A549 (cell line): Measurements from ENCODE around the gene IFT88. TPM values are rescaled to one million over a fixed set of nuclear protein-coding genes. Genes with fewer than 3 reads are reported as not detected.

ENCODE experiments used
- ATAC-seq, 2 experiments: fragments of 200-7000 bp in 1 of 2; fragments of >200 bp in 1 of 2; cut with Nextera tagmentation in 1 of 2; cut with Tn5 transposase in 1 of 2; 3 replicates each; pipeline versions ENCODE4 v1.8.0 to v1.9.1; 2018 to 2020; ENCODE audit warnings: mild to moderate bottlenecking in 1 of 2, moderate library complexity in 1 of 2
- CTCF ChIA-PET: fragments of 300-600 bp; sonication (Branson Sonifier 250); formaldehyde crosslinking; extraction: SDS; loops from one replicate; lab custom pipeline; 2021; ENCODE audit warnings: antibody characterized with exemption, inconsistent platforms; lab: Yijun Ruan, JAX
- POLR2A ChIA-PET: fragments of 350-600 bp; formaldehyde crosslinking; extraction: SDS; loops from one replicate; lab custom pipeline; 2021; ENCODE audit warnings: antibody characterized with exemption, inconsistent platforms; lab: Yijun Ruan, JAX
- DNase-seq, 2 experiments: peaks; one replicate each; pipeline versions ENCODE4 v3.0.0 to v3.0.0-alpha.2; 2011 to 2016; ENCODE audit warnings: low read depth in 1 of 2, low spot score in 1 of 2
- FAIRE-seq: peaks from 2 replicates; lab custom pipeline; 2011; peaks lifted over from hg19 to GRCh38; lab: Jason Lieb, UNC
- H3K27ac ChIP-seq, 2 experiments: fragments of >200 bp; sonication (Bioruptor Twin); formaldehyde crosslinking; 3 replicates each; pipeline ENCODE4 v1.5.1; 2016 to 2017
- H3K4me1 ChIP-seq: fragments of >200 bp; sonication (Bioruptor Twin); formaldehyde crosslinking; 3 replicates; pipeline ENCODE4 v1.6.1; 2016
- H3K4me2 ChIP-seq: fragments of >200 bp; sonication (Bioruptor Twin); formaldehyde crosslinking; 3 replicates; pipeline ENCODE4 v1.6.1; 2016
- H3K4me3 ChIP-seq: fragments of >200 bp; sonication (Bioruptor Twin); formaldehyde crosslinking; 3 replicates; pipeline ENCODE4 v1.5.1; 2016
- H3K9me3 ChIP-seq: fragments of >200 bp; sonication (Bioruptor Twin); formaldehyde crosslinking; 3 replicates; pipeline ENCODE4 v1.6.1; 2016
- CHD2 ChIP-seq: fragments of 150-350 bp; IDR thresholded peaks from 2 replicates; pipeline ENCODE4 v1.6.1; 2014; ENCODE audit warnings: low read length; ENCODE audit not compliant: partially characterized antibody
- EHF ChIP-seq: fragments of 250-450 bp; sonication (Bioruptor Pico); IDR thresholded peaks from 2 replicates; pipeline ENCODE4 v1.5.0; 2020; ENCODE audit warnings: mild to moderate bottlenecking
- EHMT2 ChIP-seq: fragments of 200-600 bp; sonication (generic); IDR thresholded peaks from 2 replicates; pipeline ENCODE4 v1.6.1; 2016; ENCODE audit warnings: antibody characterized with exemption, low read depth, mild to moderate bottlenecking, moderate library complexity
- FOXS1 ChIP-seq: fragments of 250-450 bp; sonication (Bioruptor Pico); IDR thresholded peaks from 2 replicates; pipeline ENCODE4 v1.5.0; 2020; ENCODE audit warnings: mild to moderate bottlenecking, moderate library complexity
- JUNB ChIP-seq: fragments of >200 bp; sonication (Bioruptor Twin); formaldehyde crosslinking; IDR thresholded peaks from 2 replicates; pipeline ENCODE4 v1.6.1; 2016
- KDM1A ChIP-seq: fragments of 200-600 bp; sonication (generic); IDR thresholded peaks from 2 replicates; pipeline ENCODE4 v1.6.1; 2016; ENCODE audit warnings: low read depth, mild to moderate bottlenecking
- MAFK ChIP-seq: fragments of 450-650 bp; IDR thresholded peaks from 2 replicates; pipeline ENCODE4 v1.6.1; 2014; ENCODE audit not compliant: partially characterized antibody
- NFE2L2 ChIP-seq: fragments of 150-350 bp; conservative IDR thresholded peaks from 2 replicates; pipeline ENCODE4 v1.6.1; 2014; ENCODE audit warnings: low read length
- NR3C1 ChIP-seq: fragments of >200 bp; sonication (Bioruptor Twin); formaldehyde crosslinking; IDR thresholded peaks from 3 replicates; pipeline ENCODE4 v1.6.1; 2017
- RCOR1 ChIP-seq: fragments of 150-350 bp; IDR thresholded peaks from 2 replicates; pipeline ENCODE4 v1.6.1; 2014; ENCODE audit warnings: antibody characterized with exemption, low read length, low read depth
- RFX5 ChIP-seq: fragments of 450-650 bp; IDR thresholded peaks from 2 replicates; pipeline ENCODE4 v1.7.1; 2014; ENCODE audit warnings: antibody characterized with exemption, mild to moderate bottlenecking, moderate library complexity
- SMC3 ChIP-seq: fragments of >200 bp; sonication (Bioruptor Twin); formaldehyde crosslinking; IDR thresholded peaks from 3 replicates; pipeline ENCODE4 v1.6.1; 2018; ENCODE audit warnings: inconsistent platforms
- SREBF2 ChIP-seq: fragments of 450-650 bp; IDR thresholded peaks from 2 replicates; pipeline ENCODE4 v1.6.1; 2014; ENCODE audit warnings: mild to moderate bottlenecking, moderate library complexity
- TFCP2L1 ChIP-seq: fragments of 250-450 bp; sonication (Bioruptor Pico); IDR thresholded peaks from 2 replicates; pipeline ENCODE4 v1.5.0; 2021; ENCODE audit warnings: mild to moderate bottlenecking
- ZFP36 ChIP-seq: fragments of 450-650 bp; IDR thresholded peaks from 2 replicates; pipeline ENCODE4 v1.6.1; 2014; ENCODE audit warnings: borderline replicate concordance; ENCODE audit not compliant: partially characterized antibody
- WGBS: methylation state at CpG from one replicate; pipeline ENCODE4 v1.1.6; 2017; ENCODE audit errors: missing lambda C conversion rate; 5-methylcytosine and 5-hydroxymethylcytosine counted together
- polyA plus RNA-seq, 4 experiments: library from polyadenylated mRNA; depleted of rRNA in 3 of 4; stranded (reverse); fragments of >200 nt; fragmentation: RNase III in 1 of 4; extraction: RNeasy Plus Mini Kit Qiagen cat#74134 plus additional on column Dnase treatment in 1 of 4; gene quantifications; 2 replicates in 3 of 4; 3 replicates in 1 of 4; pipeline ENCODE4 v1.2.3, GENCODE V29; 2011 to 2017
- TF ChIP-seq, protein P1 (sequence below): IDR thresholded peaks from 2 replicates; pipeline ENCODE4 v1.6.1; 2012; ENCODE audit warnings: low read depth, borderline replicate concordance
- TF ChIP-seq, protein P2 (sequence below): fragments of >200 bp; sonication (Bioruptor Twin); formaldehyde crosslinking; IDR thresholded peaks from 3 replicates; pipeline ENCODE4 v1.5.1; 2016
- TF ChIP-seq, protein P3 (sequence below): fragments of >200 bp; sonication (Bioruptor Twin); formaldehyde crosslinking; IDR thresholded peaks from 3 replicates; pipeline ENCODE4 v1.6.1; 2016
- TF ChIP-seq, protein P4 (sequence below): fragments of 200-600 bp; sonication (generic); IDR thresholded peaks from 2 replicates; pipeline ENCODE4 v1.6.1; 2016; ENCODE audit warnings: antibody characterized with exemption, mild to moderate bottlenecking, moderate library complexity
- TF ChIP-seq, protein P5 (sequence below): fragments of 150-350 bp; IDR thresholded peaks from 2 replicates; pipeline ENCODE4 v1.6.1; 2014; ENCODE audit warnings: low read depth, mild to moderate bottlenecking, low read length

Gene IFT88
- polyA plus RNA-seq, 2 of the 4 experiments (the other 2 are of a cell fraction): 13.2 to 19.1 TPM

DNA sequence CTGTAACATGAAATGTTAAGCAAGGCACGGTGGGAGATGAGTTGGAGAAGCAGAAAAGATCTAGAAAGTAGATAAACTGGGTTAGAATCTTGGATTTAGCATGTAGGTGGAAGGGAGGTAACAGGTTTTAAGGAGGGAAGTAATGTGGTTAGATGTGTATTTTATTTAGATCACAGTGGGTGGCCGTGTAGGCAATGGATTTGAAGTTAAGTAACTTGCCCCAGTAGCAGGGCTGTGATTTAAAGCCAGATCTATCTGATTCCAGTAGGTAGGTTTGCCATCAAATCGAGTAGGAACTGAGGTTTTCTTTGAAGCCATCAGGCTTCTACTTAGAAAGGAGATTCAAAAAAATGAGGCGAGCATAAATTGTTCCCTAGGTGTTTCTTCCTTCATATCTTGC, 86.0 kb downstream of the IFT88 start:
- Histone ChIP-seq H3K27ac (no peak overlapping the region), H3K4me1 (no peaks in the 10 kb centered on the region), H3K4me3 (no peak overlapping the region), H3K9me3 (no peaks in the 10 kb centered on the region), H3K4me2 (no peak overlapping the region)
- CTCF ChIA-PET: no interaction called here
- POLR2A ChIA-PET: no interaction called here
- no peak for TF ChIP-seq SMC3
- no peak for TF ChIP-seq ZFP36
- TF ChIP-seq, protein P1, sequence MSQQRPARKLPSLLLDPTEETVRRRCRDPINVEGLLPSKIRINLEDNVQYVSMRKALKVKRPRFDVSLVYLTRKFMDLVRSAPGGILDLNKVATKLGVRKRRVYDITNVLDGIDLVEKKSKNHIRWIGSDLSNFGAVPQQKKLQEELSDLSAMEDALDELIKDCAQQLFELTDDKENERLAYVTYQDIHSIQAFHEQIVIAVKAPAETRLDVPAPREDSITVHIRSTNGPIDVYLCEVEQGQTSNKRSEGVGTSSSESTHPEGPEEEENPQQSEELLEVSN: no peak
- no peak for TF ChIP-seq EHF (CRISPR knock-in tag)
- no peak for TF ChIP-seq TFCP2L1 (CRISPR knock-in tag)
- TF ChIP-seq, protein P2, sequence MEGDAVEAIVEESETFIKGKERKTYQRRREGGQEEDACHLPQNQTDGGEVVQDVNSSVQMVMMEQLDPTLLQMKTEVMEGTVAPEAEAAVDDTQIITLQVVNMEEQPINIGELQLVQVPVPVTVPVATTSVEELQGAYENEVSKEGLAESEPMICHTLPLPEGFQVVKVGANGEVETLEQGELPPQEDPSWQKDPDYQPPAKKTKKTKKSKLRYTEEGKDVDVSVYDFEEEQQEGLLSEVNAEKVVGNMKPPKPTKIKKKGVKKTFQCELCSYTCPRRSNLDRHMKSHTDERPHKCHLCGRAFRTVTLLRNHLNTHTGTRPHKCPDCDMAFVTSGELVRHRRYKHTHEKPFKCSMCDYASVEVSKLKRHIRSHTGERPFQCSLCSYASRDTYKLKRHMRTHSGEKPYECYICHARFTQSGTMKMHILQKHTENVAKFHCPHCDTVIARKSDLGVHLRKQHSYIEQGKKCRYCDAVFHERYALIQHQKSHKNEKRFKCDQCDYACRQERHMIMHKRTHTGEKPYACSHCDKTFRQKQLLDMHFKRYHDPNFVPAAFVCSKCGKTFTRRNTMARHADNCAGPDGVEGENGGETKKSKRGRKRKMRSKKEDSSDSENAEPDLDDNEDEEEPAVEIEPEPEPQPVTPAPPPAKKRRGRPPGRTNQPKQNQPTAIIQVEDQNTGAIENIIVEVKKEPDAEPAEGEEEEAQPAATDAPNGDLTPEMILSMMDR: no peak
- no peak for TF ChIP-seq FOXS1
- TF ChIP-seq RFX5: no peak
- TF ChIP-seq, protein P3, sequence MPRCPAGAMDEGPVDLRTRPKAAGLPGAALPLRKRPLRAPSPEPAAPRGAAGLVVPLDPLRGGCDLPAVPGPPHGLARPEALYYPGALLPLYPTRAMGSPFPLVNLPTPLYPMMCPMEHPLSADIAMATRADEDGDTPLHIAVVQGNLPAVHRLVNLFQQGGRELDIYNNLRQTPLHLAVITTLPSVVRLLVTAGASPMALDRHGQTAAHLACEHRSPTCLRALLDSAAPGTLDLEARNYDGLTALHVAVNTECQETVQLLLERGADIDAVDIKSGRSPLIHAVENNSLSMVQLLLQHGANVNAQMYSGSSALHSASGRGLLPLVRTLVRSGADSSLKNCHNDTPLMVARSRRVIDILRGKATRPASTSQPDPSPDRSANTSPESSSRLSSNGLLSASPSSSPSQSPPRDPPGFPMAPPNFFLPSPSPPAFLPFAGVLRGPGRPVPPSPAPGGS: no peak
- no peak for TF ChIP-seq MAFK
- TF ChIP-seq, protein P4, sequence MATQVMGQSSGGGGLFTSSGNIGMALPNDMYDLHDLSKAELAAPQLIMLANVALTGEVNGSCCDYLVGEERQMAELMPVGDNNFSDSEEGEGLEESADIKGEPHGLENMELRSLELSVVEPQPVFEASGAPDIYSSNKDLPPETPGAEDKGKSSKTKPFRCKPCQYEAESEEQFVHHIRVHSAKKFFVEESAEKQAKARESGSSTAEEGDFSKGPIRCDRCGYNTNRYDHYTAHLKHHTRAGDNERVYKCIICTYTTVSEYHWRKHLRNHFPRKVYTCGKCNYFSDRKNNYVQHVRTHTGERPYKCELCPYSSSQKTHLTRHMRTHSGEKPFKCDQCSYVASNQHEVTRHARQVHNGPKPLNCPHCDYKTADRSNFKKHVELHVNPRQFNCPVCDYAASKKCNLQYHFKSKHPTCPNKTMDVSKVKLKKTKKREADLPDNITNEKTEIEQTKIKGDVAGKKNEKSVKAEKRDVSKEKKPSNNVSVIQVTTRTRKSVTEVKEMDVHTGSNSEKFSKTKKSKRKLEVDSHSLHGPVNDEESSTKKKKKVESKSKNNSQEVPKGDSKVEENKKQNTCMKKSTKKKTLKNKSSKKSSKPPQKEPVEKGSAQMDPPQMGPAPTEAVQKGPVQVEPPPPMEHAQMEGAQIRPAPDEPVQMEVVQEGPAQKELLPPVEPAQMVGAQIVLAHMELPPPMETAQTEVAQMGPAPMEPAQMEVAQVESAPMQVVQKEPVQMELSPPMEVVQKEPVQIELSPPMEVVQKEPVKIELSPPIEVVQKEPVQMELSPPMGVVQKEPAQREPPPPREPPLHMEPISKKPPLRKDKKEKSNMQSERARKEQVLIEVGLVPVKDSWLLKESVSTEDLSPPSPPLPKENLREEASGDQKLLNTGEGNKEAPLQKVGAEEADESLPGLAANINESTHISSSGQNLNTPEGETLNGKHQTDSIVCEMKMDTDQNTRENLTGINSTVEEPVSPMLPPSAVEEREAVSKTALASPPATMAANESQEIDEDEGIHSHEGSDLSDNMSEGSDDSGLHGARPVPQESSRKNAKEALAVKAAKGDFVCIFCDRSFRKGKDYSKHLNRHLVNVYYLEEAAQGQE: no peak
- TF ChIP-seq EHMT2: no peak
- TF ChIP-seq RCOR1: no peak
- WGBS: 69% methylated on average over 4 of the region's 4 CpGs
- no peak for FAIRE-seq
- ATAC-seq: no peak
- no peak for DNase-seq

DNA sequence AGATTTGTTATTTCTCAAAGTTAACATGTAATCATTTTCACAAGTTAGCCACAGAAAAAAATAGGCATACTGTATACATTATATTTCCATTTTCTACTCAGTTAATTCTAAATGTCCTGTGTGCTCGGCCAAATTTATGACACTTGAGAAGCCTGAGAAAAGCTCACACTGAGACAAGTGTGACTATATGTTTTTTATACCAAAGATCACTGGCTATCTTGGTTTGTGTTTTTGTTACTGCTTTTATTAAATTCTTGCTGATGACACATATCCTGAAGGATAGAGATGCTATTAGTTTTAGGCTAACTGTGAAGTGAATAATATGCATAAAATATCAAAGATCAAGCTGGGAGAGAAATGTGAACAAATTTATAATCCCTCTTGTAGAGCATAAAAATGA, 87.2 kb downstream of the IFT88 start:
- H3K4me3 ChIP-seq: no peak overlapping the region
- POLR2A ChIA-PET: no interaction called here
- TF ChIP-seq SREBF2 (no peak), NR3C1 (no peak), EHF (CRISPR knock-in tag) (no peak), NFE2L2 (no peak), CHD2 (no peak), TFCP2L1 (CRISPR knock-in tag) (no peak), EHMT2 (no peak), JUNB (no peak), KDM1A (no peak)
- TF ChIP-seq, protein P5, sequence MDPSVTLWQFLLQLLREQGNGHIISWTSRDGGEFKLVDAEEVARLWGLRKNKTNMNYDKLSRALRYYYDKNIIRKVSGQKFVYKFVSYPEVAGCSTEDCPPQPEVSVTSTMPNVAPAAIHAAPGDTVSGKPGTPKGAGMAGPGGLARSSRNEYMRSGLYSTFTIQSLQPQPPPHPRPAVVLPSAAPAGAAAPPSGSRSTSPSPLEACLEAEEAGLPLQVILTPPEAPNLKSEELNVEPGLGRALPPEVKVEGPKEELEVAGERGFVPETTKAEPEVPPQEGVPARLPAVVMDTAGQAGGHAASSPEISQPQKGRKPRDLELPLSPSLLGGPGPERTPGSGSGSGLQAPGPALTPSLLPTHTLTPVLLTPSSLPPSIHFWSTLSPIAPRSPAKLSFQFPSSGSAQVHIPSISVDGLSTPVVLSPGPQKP: no peak
- TF ChIP-seq, protein P1: no peak
- TF ChIP-seq, all 56 proteins: peak for 0
- DNase-seq (no peak), FAIRE-seq (no peak), ATAC-seq (no peak)
- no peak overlapping the region for H3K4me2 ChIP-seq
- no peaks in the 10 kb centered on the region for H3K9me3 ChIP-seq
- CTCF ChIA-PET: interaction anchor here (1.3 kb wide), 1 partner anchor 175 kb away, joined by 3 read pairs; no protein-coding TSS in a partner anchor
- 89% methylated on average over 1 of the region's 1 CpG for WGBS
- no peaks in the 10 kb centered on the region for H3K4me1 ChIP-seq
- no peak overlapping the region for H3K27ac ChIP-seq
